Measurements from ENCODE around the gene MYO9A. TPM values are rescaled to one million over a fixed set of nuclear protein-coding genes. Genes with fewer than 3 reads are reported as not detected.
"Not testable (repeated sequence)": the region's sequence is repeated elsewhere in the genome, so short reads cannot be mapped to it uniquely, and the experiment has no call there.

The MYO9A gene
- total RNA-seq, 2 experiments from 2014 or later, result 18.6 to 22.2 TPM

DNA sequence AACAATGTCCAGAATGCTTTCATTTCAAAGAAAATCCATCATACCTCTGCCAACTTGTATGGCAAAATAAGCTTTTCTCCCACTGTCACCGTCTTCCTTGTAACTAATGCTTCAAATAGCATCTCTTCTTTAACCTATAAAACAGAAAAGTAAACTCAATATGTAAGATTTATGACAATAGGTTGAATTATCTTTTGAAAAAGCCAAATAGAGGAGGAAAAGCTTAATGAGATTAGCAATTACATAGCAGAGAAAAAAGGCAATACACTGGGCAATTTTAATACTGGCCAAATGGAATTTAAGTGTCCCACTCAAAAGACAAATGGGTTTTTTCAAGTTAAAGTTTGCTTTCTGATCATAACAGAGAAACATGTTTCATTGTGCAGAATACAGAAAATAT is 118.1 kb downstream of the MYO9A start:
- Mint-ChIP-seq H3K36me3 (ENCODE audit: low read depth) (peaks cover 14% of the 10 kb centered on the region), H3K4me1 (no peaks in the 10 kb centered on the region), H3K27me3 (no peaks in the 10 kb centered on the region), H3K4me3 (no peak overlapping the region), H3K27ac (no peak overlapping the region), H3K9me3 (no peaks in the 10 kb centered on the region)
- CTCF ChIA-PET, result no interaction called here
- DNase-seq, result no peak
- POLR2A ChIA-PET, result no interaction called here

DNA sequence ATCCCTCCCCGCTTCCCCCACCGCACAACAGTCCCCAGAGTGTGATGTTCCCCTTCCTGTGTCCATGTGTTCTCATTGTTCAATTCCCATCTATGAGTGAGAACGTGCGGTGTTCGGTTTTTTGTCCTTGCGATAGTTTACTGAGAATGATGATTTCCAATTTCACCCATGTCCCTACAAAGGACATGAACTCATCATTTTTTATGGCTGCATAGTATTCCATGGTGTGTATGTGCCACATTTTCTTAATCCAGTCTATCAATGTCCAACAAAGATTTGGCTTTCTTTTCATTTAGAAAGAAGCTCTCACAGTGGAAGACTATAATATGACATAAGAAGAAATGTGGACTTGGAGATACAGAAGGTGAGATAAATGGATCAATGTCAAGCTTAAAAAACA is 119.2 kb downstream of the MYO9A start:
- POLR2A ChIA-PET, H3K4me1 Mint-ChIP-seq, H3K27me3 Mint-ChIP-seq, H3K4me3 Mint-ChIP-seq, CTCF ChIA-PET, DNase-seq, H3K9me3 Mint-ChIP-seq, H3K27ac Mint-ChIP-seq: not testable (repeated sequence)
- H3K36me3 Mint-ChIP-seq (ENCODE audit: low read depth), result peaks cover 14% of the 10 kb centered on the region

DNA sequence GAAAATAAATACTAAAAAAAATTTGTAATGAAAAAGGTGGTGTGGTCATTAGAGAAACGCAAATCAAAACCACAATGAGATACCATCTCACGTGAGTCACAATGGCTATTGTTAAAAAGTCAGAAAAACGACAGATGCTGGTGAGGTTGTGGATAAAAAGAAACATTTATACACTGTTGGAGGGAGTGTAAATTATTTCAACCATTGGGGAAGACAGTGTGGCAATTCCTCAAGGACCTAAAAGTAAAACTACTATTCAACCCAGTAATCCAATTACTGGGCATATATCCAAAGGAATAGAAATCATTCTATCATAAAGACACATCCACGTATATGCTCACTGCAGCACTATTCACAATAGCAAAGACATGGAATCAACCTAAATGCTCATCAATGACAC is 120.3 kb downstream of the MYO9A start:
- Mint-ChIP-seq H3K27ac (no peak overlapping the region), H3K27me3 (no peaks in the 10 kb centered on the region), H3K4me1 (no peaks in the 10 kb centered on the region), H3K36me3 (ENCODE audit: low read depth) (peaks cover 14% of the 10 kb centered on the region), H3K9me3 (no peaks in the 10 kb centered on the region), H3K4me3 (no peak overlapping the region)
- CTCF ChIA-PET, result no interaction called here
- no peak for DNase-seq
- POLR2A ChIA-PET, result no interaction called here

DNA sequence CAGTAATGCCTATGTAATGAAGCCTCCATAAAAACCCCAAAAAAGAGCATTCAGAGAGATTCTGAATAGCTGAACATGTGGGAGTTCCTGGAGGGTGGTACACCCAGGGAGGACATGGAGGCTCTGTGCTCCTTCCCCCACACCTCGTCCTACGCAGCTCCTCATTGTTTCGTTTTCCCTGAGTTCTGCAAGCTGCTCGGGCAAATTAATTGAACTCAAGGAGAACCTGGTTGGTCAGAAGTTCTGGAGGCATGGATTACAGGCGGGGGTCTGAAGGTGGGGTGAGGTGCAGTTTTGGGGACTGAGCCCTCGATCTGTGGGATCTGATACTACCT is 142.2 kb downstream of the MYO9A start:
- no peak for DNase-seq
- Mint-ChIP-seq H3K4me1 (no peaks in the 10 kb centered on the region), H3K36me3 (ENCODE audit: low read depth) (no peaks in the 10 kb centered on the region), H3K27me3 (no peaks in the 10 kb centered on the region), H3K9me3 (no peaks in the 10 kb centered on the region), H3K27ac (no peak overlapping the region), H3K4me3 (no peak overlapping the region)
- CTCF ChIA-PET, result no interaction called here
- POLR2A ChIA-PET, result no interaction called here

DNA sequence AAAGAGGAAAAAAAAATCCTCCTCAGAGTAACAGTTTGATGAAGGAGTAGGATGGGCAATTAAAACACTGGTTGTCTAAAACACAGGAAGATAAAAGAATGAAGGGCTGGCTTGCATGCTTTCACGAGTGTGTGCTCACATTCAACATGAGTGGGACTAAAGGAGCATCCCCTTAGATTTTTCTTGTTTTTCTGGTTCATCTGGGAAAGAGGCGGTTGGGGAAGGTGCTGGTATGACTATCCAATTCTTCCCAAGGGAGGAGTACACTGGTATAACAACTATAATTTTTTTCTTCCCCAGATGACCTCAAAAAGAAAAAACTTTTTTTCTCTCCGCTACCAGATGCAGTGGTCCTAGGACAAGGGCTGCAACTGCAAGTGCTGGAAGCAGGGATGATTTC is 143.7 kb downstream of the MYO9A start:
- Mint-ChIP-seq H3K4me1 (no peaks in the 10 kb centered on the region), H3K27me3 (no peaks in the 10 kb centered on the region), H3K36me3 (ENCODE audit: low read depth) (no peaks in the 10 kb centered on the region), H3K27ac (no peak overlapping the region), H3K4me3 (no peak overlapping the region), H3K9me3 (no peaks in the 10 kb centered on the region)
- ChIA-PET POLR2A (no interaction called here), CTCF (no interaction called here)
- DNase-seq, result no peak

DNA sequence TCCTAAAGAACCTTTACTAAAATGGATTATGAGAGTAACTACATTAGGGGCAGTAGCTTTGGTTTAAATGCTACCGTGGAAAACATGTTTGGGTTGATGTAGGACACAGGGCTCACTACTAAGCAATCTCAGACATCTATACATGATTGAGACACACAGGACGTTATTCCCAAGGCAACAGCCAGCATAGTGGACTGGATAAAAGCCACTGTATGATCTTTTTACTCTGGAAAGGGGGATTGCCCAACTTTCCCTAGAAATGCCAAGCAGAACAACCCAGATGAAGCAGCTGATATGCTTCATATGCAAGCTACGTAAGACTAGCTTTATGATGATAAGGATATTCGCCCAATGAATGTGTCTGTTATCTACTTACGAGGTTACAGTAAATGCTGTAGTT is 144.6 kb downstream of the MYO9A start:
- no peak overlapping the region for H3K27ac Mint-ChIP-seq
- DNase-seq, result no peak
- no peaks in the 10 kb centered on the region for H3K4me1 Mint-ChIP-seq
- no peak overlapping the region for H3K4me3 Mint-ChIP-seq
- no peaks in the 10 kb centered on the region for H3K36me3 Mint-ChIP-seq (ENCODE audit: low read depth)
- H3K27me3 Mint-ChIP-seq, result no peaks in the 10 kb centered on the region
- CTCF ChIA-PET, result no interaction called here
- no peaks in the 10 kb centered on the region for H3K9me3 Mint-ChIP-seq
- POLR2A ChIA-PET, result no interaction called here

DNA sequence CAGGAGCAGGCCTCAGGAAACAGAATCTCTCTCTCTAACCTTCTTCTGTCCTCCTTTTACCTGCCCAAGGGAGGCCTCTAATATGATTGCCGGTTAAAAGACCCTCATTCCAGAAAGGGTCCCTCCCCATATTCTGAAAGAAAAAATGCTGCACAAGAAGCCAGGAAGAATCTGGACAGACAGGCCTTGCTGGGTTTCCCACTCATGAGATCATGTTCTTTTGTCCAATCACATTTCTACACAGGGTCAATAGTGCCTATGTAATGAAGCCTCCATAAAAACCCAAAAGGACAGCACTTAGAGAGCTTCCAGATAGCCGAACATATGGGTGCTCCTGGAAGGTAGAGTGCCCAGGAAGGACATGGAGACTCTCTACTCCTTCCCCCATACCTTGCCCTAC is 146.0 kb downstream of the MYO9A start:
- Mint-ChIP-seq H3K4me3 (no peak overlapping the region), H3K27me3 (no peaks in the 10 kb centered on the region), H3K9me3 (no peaks in the 10 kb centered on the region), H3K4me1 (no peaks in the 10 kb centered on the region), H3K36me3 (ENCODE audit: low read depth) (no peaks in the 10 kb centered on the region), H3K27ac (no peak overlapping the region)
- ChIA-PET POLR2A (no interaction called here), CTCF (no interaction called here)
- no peak for DNase-seq

DNA sequence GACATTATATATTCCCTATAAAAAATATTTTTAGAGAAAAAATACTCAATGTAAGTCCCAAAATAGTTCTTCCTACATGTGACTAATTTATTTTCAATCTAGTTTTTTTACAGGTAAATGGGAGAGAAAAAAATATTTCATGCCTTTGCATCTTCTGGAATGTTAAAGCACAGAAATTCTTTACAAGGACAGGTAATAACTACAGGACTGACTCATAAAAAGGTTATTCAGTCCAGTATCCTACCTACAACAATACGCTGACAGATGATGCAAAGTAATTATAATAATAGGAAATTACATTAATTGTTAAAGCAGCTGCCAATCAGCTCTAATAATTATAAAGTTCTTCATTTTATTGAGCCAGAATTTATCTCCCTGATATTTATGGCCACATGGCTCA is 147.5 kb downstream of the MYO9A start:
- ChIA-PET CTCF (no interaction called here), POLR2A (no interaction called here)
- H3K27me3 Mint-ChIP-seq, result no peaks in the 10 kb centered on the region

DNA sequence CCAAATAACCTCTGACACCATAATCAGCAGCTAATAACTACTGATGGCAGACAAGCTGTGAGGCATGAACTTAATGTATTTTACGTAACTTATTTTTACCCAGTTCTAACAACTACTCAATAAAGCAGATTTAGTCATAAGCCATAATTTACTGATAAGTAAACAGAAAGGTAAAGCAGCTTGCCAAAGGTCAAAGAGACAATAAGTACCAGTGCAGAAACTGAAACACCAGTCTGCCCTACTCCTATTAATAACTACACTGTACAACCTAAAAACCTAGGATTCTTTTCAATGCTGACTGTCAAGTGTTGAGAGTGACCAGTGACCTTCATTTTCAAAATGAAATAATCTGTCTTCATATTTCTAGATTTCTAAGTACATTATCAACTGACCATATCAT is 155.4 kb downstream of the MYO9A start:
- no peak overlapping the region for H3K4me3 Mint-ChIP-seq
- ChIA-PET POLR2A (interaction anchor here (0.6 kb wide), 1 partner anchor 159 kb away, joined by 3 read pairs; no protein-coding TSS in a partner anchor), CTCF (no interaction called here)
- H3K9me3 Mint-ChIP-seq, result no peaks in the 10 kb centered on the region
- no peak for DNase-seq
- H3K27ac Mint-ChIP-seq, result no peak overlapping the region
- H3K36me3 Mint-ChIP-seq (ENCODE audit: low read depth), result no peaks in the 10 kb centered on the region
- H3K27me3 Mint-ChIP-seq, result no peaks in the 10 kb centered on the region
- H3K4me1 Mint-ChIP-seq, result no peaks in the 10 kb centered on the region

More for the DNA sequence above, 147.5 kb downstream of the MYO9A start:
- DNase-seq, result no peak
- H3K27ac Mint-ChIP-seq, result no peak overlapping the region
- H3K4me3 Mint-ChIP-seq, result no peak overlapping the region
- H3K9me3 Mint-ChIP-seq, result no peaks in the 10 kb centered on the region
- no peaks in the 10 kb centered on the region for H3K4me1 Mint-ChIP-seq
- no peaks in the 10 kb centered on the region for H3K36me3 Mint-ChIP-seq (ENCODE audit: low read depth)

DNA sequence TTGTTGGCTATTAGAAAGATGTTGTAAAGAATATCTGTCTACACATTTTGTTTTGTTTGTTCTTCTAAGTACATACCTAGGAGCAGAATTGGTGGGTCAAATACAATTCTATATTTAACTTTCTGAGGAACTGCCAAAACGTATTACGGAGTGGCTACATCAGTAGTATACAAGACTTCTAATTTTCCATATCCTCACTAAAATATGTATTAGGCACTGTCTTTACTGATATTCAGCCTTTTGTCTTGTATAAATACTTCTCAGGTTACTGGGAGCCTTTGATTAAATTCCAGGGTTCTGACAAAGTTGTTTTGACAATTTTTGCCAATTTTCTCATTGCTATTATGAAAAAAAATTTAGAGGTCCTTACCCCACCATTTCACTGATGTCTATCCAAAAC is 160.9 kb downstream of the MYO9A start:
- H3K4me1 Mint-ChIP-seq, result peaks cover 3% of the 10 kb centered on the region
- CTCF ChIA-PET, result no interaction called here
- no peaks in the 10 kb centered on the region for H3K27me3 Mint-ChIP-seq
- H3K36me3 Mint-ChIP-seq (ENCODE audit: low read depth), result no peaks in the 10 kb centered on the region
- POLR2A ChIA-PET, result no interaction called here
- no peaks in the 10 kb centered on the region for H3K9me3 Mint-ChIP-seq
- no peak overlapping the region for H3K27ac Mint-ChIP-seq
- no peak overlapping the region for H3K4me3 Mint-ChIP-seq
- no peak for DNase-seq

DNA sequence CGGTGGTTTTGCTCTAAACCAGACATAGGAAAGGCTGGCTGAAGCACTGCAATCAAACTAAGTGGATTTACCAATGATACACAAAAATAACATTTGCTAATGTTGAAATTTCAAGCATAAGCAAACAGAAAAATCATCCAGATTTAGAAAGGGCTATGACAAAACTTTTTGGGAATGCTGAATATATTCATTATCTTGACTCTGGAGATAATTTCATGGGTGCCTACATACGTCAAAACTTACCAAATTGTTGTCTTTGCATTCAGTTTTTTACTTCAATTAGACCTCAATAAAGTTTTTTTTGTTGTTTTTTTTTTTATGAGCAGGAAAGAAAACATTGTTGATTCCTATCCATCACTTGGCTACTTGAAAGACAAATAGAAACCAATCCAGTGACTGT is 166.8 kb downstream of the MYO9A start:
- Mint-ChIP-seq H3K4me1 (peaks cover 3% of the 10 kb centered on the region), H3K4me3 (no peak overlapping the region), H3K36me3 (ENCODE audit: low read depth) (no peaks in the 10 kb centered on the region), H3K9me3 (no peaks in the 10 kb centered on the region), H3K27ac (no peak overlapping the region), H3K27me3 (no peaks in the 10 kb centered on the region)
- ChIA-PET POLR2A (no interaction called here), CTCF (no interaction called here)
- DNase-seq, result no peak

DNA sequence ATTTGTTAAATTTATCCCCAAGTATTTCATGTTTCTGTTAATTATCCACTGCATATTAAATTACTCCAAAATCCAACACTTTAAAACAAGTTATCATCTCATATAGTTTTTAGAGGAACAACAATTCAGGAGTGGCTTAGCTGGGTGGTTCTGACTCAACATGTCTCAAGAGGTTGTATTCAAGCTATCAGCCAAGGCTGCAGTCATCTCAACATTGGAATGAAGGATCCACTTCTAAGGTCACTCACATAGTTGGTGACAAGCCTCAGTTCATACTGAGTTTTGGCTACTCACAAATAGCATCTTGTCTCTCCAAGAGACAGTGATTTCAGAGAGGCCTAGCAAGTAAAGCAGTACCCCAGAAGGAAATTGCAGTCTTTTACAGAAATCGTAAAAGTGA is 172.9 kb downstream of the MYO9A start:
- Mint-ChIP-seq H3K4me3 (no peak overlapping the region), H3K4me1 (peaks cover 2% of the 10 kb centered on the region), H3K27ac (no peak overlapping the region), H3K36me3 (ENCODE audit: low read depth) (no peaks in the 10 kb centered on the region), H3K9me3 (no peaks in the 10 kb centered on the region), H3K27me3 (no peaks in the 10 kb centered on the region)
- no peak for DNase-seq
- ChIA-PET CTCF (no interaction called here), POLR2A (no interaction called here)

DNA sequence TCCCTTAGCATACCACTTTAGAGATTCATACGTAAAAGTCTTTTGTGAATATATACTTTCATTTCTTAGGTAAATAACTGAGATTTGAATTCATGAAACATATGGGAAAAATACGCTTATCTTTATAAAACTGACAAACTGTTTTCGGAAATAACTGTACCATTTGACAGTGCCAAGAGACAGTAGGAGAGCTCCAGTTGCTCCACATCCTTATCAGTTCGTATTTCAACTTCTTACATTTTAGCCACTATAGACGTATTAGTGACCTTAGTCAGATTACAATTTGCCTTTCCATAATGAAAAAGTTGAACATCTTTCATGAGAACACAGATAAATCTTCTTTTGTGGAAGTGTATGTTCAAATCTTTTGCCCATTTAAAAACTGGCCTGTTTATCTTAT is 174.1 kb downstream of the MYO9A start:
- CTCF ChIA-PET, result no interaction called here

DNA sequence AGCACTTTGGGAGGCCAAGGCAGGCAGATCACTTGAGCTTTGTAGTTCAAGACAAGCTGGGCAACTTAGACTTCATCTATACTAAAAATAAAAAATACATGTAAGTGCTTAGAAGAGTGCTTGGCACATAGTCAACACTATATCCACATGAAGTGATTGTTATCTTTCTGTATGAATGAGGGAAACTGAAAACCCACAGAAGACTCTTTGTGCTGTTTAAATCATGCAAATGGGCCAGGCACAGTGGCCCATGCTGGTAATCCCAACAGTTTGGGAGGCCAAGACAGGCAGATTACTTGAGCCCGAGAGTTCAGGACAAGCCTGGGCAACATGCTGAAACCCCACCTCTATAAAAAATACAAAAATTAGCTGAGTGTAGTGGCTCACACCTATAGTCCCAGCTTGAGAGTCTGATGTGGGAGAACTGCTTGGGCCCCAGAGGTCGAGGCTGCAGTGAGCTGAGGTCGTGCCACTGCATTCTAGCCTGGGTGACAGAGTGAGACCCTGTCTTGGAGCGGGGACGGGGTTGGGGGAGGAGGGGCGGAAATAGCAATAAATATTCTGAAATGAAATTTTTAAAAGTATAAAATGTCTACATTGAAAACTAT is 177.9 kb downstream of the MYO9A start:
- ChIA-PET CTCF (no interaction called here), POLR2A (no interaction called here)
- Mint-ChIP-seq H3K36me3 (ENCODE audit: low read depth) (peaks cover 4% of the 10 kb centered on the region), H3K4me1 (peaks cover 2% of the 10 kb centered on the region), H3K27me3 (no peaks in the 10 kb centered on the region), H3K4me3 (no peak overlapping the region), H3K9me3 (no peaks in the 10 kb centered on the region), H3K27ac (no peak overlapping the region)
- no peak for DNase-seq

More for the DNA sequence above, 174.1 kb downstream of the MYO9A start:
- DNase-seq, result no peak
- Mint-ChIP-seq H3K27me3 (no peaks in the 10 kb centered on the region), H3K4me3 (no peak overlapping the region), H3K9me3 (no peaks in the 10 kb centered on the region), H3K36me3 (ENCODE audit: low read depth) (no peaks in the 10 kb centered on the region), H3K27ac (no peak overlapping the region), H3K4me1 (peaks cover 2% of the 10 kb centered on the region)
- POLR2A ChIA-PET, result no interaction called here

Data from activated CD4-positive, alpha-beta memory T cell treated with anti-CD3 and anti-CD28 coated beads, Interleukin-2, amount 10 ng/mL, durations not matched to agents 7 days and 5 days (primary cell).